GM12878 (cell line): Measurements from ENCODE around the gene HBP1. TPM values are rescaled to one million over a fixed set of nuclear protein-coding genes. Genes with fewer than 3 reads are reported as not detected.

Experiments used
- ATAC-seq: fragments of 200-7000 bp; cut with Tn5 transposase; 3 replicates; pipeline ENCODE4 v1.9.1; 2020; ENCODE audit warnings: mild to moderate bottlenecking, moderate library complexity
- BruUV-seq: library from RNA; stranded (reverse); fragments of 400-500 nt; replicated peaks from 2 replicates; lab custom pipeline; 2021; lab: Mats Ljungman, UMichigan
- CTCF ChIA-PET: fragments of 300-600 bp; sonication (Branson Sonifier 250); formaldehyde crosslinking; extraction: SDS; loops from one replicate; lab custom pipeline; 2021; ENCODE audit warnings: inconsistent platforms; lab: Yijun Ruan, JAX
- POLR2A ChIA-PET: fragments of 350-600 bp; formaldehyde crosslinking; extraction: SDS; loops from one replicate; lab custom pipeline; 2021; ENCODE audit warnings: inconsistent platforms; lab: Charles Lee
- RAD21 ChIA-PET: fragments of 300-600 bp; sonication (Branson Sonifier 250); formaldehyde crosslinking; loops from one replicate; lab custom pipeline; 2023; ENCODE audit warnings: antibody characterized with exemption; ENCODE audit not compliant: unreplicated experiment; lab: Charles Lee
- SMC1A ChIA-PET: fragments of 300-600 bp; sonication (Branson Sonifier 250); formaldehyde crosslinking; loops from one replicate; lab custom pipeline; 2023; ENCODE audit not compliant: unreplicated experiment, uncharacterized antibody; lab: Charles Lee
- DNase-seq: peaks from one replicate; pipeline ENCODE4 v3.0.0-alpha.2; 2011; ENCODE audit warnings: low read depth, low spot score
- FAIRE-seq: peaks from 3 replicates; lab custom pipeline; 2011; peaks lifted over from hg19 to GRCh38; lab: Jason Lieb, UNC
- H2AFZ ChIP-seq: 2 replicates; pipeline ENCODE4 v1.6.0; 2011; ENCODE audit warnings: low read depth, low read length, control low read depth; ENCODE audit not compliant: control insufficient read depth
- H3K27ac ChIP-seq: 2 replicates; pipeline ENCODE4 v1.5.1; 2011; ENCODE audit warnings: control low read depth; ENCODE audit not compliant: control insufficient read depth, insufficient read depth
- H3K27me3 ChIP-seq, 2 experiments: replicated peaks in 1 of 2; 2 replicates each; pipeline versions ENCODE4 v1.6.0 to v1.6.1; 2011; ENCODE audit warnings: low read length in 1 of 2; ENCODE audit not compliant: control insufficient read depth in 2 of 2, insufficient read depth in 2 of 2
- H3K36me3 ChIP-seq, 2 experiments: 2 replicates each; pipeline ENCODE4 v1.5.1; 2011; ENCODE audit warnings: low read length in 1 of 2; ENCODE audit not compliant: control insufficient read depth in 2 of 2, insufficient read depth in 2 of 2
- H3K4me1 ChIP-seq: 2 replicates; pipeline ENCODE4 v1.6.1; 2011; ENCODE audit warnings: mild to moderate bottlenecking, low read length, moderate library complexity, mixed read lengths; ENCODE audit not compliant: control insufficient read depth, insufficient read depth
- H3K4me2 ChIP-seq: 2 replicates; pipeline ENCODE4 v1.6.0; 2011; ENCODE audit warnings: control low read depth; ENCODE audit not compliant: control insufficient read depth, insufficient read depth
- H3K4me3 ChIP-seq: fragments of 200-600 bp; sonication (generic); 2 replicates; pipeline ENCODE4 v1.5.1; 2016
- H3K79me2 ChIP-seq: 2 replicates; pipeline ENCODE4 v1.6.0; 2011; ENCODE audit warnings: low read length; ENCODE audit not compliant: control insufficient read depth, insufficient read depth
- H3K9ac ChIP-seq: 2 replicates; pipeline ENCODE4 v1.8.0; 2011; ENCODE audit warnings: low read length, control low read depth, mixed read lengths; ENCODE audit not compliant: control insufficient read depth, insufficient read depth
- H3K9me3 ChIP-seq: replicated peaks from 3 replicates; pipeline ENCODE4 v1.5.1; 2011; ENCODE audit warnings: mild to moderate bottlenecking, low read length; ENCODE audit not compliant: control insufficient read depth, insufficient read depth
- H4K20me1 ChIP-seq: 2 replicates; pipeline ENCODE4 v1.6.0; 2011; ENCODE audit not compliant: control insufficient read depth, insufficient read depth
- ATF7 ChIP-seq: fragments of 450-650 bp; IDR thresholded peaks from 2 replicates; pipeline ENCODE4 v1.6.1; 2016; ENCODE audit warnings: low read depth, mild to moderate bottlenecking
- BCL11A ChIP-seq: IDR thresholded peaks from 2 replicates; pipeline ENCODE4 v1.6.1; 2011; ENCODE audit warnings: low read depth, low read length
- CBX3 ChIP-seq: fragments of 200-600 bp; sonication (generic); IDR thresholded peaks from 2 replicates; pipeline ENCODE4 v1.6.1; 2016; ENCODE audit warnings: low read depth, borderline replicate concordance
- CHD1 ChIP-seq: IDR thresholded peaks from 2 replicates; pipeline ENCODE4 v1.6.1; 2012; ENCODE audit warnings: low read depth, low read length, improper control_type of control experiment
- CREB1 ChIP-seq: IDR thresholded peaks from 2 replicates; pipeline ENCODE4 v1.6.1; 2012; ENCODE audit warnings: low read depth, mild to moderate bottlenecking, inconsistent platforms
- IKZF1 ChIP-seq: fragments of 450-650 bp; conservative IDR thresholded peaks from 2 replicates; pipeline ENCODE4 v1.6.1; 2017; ENCODE audit warnings: antibody characterized with exemption, mild to moderate bottlenecking
- IRF4 ChIP-seq: IDR thresholded peaks from 2 replicates; pipeline ENCODE4 v1.6.1; 2011; ENCODE audit warnings: low read depth, low read length
- MEF2A ChIP-seq: IDR thresholded peaks from 2 replicates; pipeline ENCODE4 v1.6.1; 2011; ENCODE audit warnings: low read depth, mild to moderate bottlenecking, low read length, moderate library complexity; ENCODE audit not compliant: insufficient read depth
- NFXL1 ChIP-seq: fragments of 450-650 bp; IDR thresholded peaks from 2 replicates; pipeline ENCODE4 v1.6.1; 2017; ENCODE audit warnings: antibody characterized with exemption, mild to moderate bottlenecking, borderline replicate concordance
- NFYB ChIP-seq: IDR thresholded peaks from 2 replicates; pipeline ENCODE4 v1.6.1; 2011; ENCODE audit warnings: low read depth, mild to moderate bottlenecking, low read length, improper control_type of control experiment, moderate library complexity; ENCODE audit not compliant: insufficient read depth
- NR2C2 ChIP-seq: IDR thresholded peaks from 2 replicates; pipeline ENCODE4 v1.6.1; 2011; ENCODE audit warnings: borderline replicate concordance, low read depth; ENCODE audit not compliant: control insufficient read depth, insufficient read length
- NR2F1 ChIP-seq: fragments of 450-650 bp; conservative IDR thresholded peaks from 2 replicates; pipeline ENCODE4 v1.6.1; 2017; ENCODE audit warnings: mild to moderate bottlenecking
- POLR2AphosphoS5 ChIP-seq: IDR thresholded peaks from 2 replicates; pipeline ENCODE4 v1.6.1; 2011; ENCODE audit warnings: mild to moderate bottlenecking, low read length, inconsistent platforms
- RB1 ChIP-seq: fragments of 450-650 bp; formaldehyde crosslinking; IDR thresholded peaks from 2 replicates; pipeline ENCODE4 v1.6.1; 2017; ENCODE audit warnings: mild to moderate bottlenecking, borderline replicate concordance
- SP1 ChIP-seq: IDR thresholded peaks from one replicate; pipeline ENCODE4 v1.6.1; 2011; ENCODE audit warnings: low read depth, low read length
- SUZ12 ChIP-seq: fragments of 200-600 bp; sonication (generic); IDR thresholded peaks from one replicate; pipeline ENCODE4 v1.6.1; 2018; ENCODE audit warnings: antibody characterized with exemption, mild to moderate bottlenecking; ENCODE audit not compliant: unreplicated experiment
- TCF3 ChIP-seq: IDR thresholded peaks from 2 replicates; pipeline ENCODE4 v1.6.1; 2012; ENCODE audit warnings: low read depth, mild to moderate bottlenecking, low read length, borderline replicate concordance; ENCODE audit not compliant: insufficient read depth
- USF1 ChIP-seq: IDR thresholded peaks from 2 replicates; pipeline ENCODE4 v1.6.1; 2011; ENCODE audit warnings: borderline replicate concordance, low read depth, mild to moderate bottlenecking, moderate library complexity, mixed read lengths, low read length; ENCODE audit not compliant: insufficient read depth; ENCODE audit errors: extremely low read length
- YBX1 ChIP-seq: fragments of 450-650 bp; IDR thresholded peaks from 2 replicates; pipeline ENCODE4 v1.6.1; 2016; ENCODE audit warnings: antibody characterized with exemption
- ZNF384 ChIP-seq: IDR thresholded peaks from 2 replicates; pipeline ENCODE4 v1.6.1; 2012; ENCODE audit warnings: low read depth, mild to moderate bottlenecking, low read length, improper control_type of control experiment, borderline replicate concordance
- ZNF687 ChIP-seq: fragments of 450-650 bp; IDR thresholded peaks from 2 replicates; pipeline ENCODE4 v1.6.1; 2017; ENCODE audit warnings: mild to moderate bottlenecking, moderate library complexity
- WGBS: methylation state at CpG from one replicate; pipeline ENCODE4 v1.1.6; 2016; ENCODE audit warnings: low lambda C conversion rate; ENCODE audit not compliant: insufficient replicate concordance, insufficient coverage; ENCODE audit errors: missing lambda C conversion rate; 5-methylcytosine and 5-hydroxymethylcytosine counted together
- in situ Hi-C: fragments of 300-500 bp; cut with MboI; formaldehyde crosslinking; loops from 9 replicates; pipeline ENCODE4 v1.14.3; 2018; ENCODE audit warnings: mixed read lengths
- intact Hi-C: fragments of 100-400 bp; cut with micrococcal nuclease; formaldehyde crosslinking; loops from one replicate; pipeline ENCODE4 v1.14.2; 2022; ENCODE audit not compliant: unreplicated experiment
- polyA plus RNA-seq, 11 experiments: library from polyadenylated mRNA; depleted of rRNA in 4 of 11; unstranded in 6 of 11; stranded (reverse) in 5 of 11; fragments of >200 nt; fragmentation: Nextera tagmentation in 4 of 11; fragmentation: Illumina TruSeq in 1 of 11; extraction: Ambion mirVana in 4 of 11; extraction: Trizol in 1 of 11; gene quantifications; 1 replicate in 1 of 11; 2 replicates in 10 of 11; pipeline versions ENCODE4 v1.2.1 to v1.2.3, GENCODE V29; 2011 to 2016; ENCODE audit warnings: inconsistent platforms in 2 of 11, missing spikeins in 2 of 11, low read depth in 1 of 11
- total RNA-seq, 4 experiments: library from RNA; depleted of rRNA in 3 of 4; stranded (reverse); fragments of >200 nt in 3 of 4; fragmentation: Illumina TruSeq in 1 of 4; extraction: Trizol in 1 of 4; gene quantifications; 2 replicates each; pipeline versions ENCODE4 v1.2.1 to v1.2.3, GENCODE V29; 2013 to 2021

The HBP1 gene
- total and polyA plus RNA-seq, 10 of the 15 experiments (the other 5 are each of a cell fraction or from before 2014, with no cell fraction given) = 5.8 to 30.9 (median 9.4) TPM

- TF ChIP-seq ZNF687 = no peak
- no peak for TF ChIP-seq NR2F1
- no peak for TF ChIP-seq NFYB
- no peak for TF ChIP-seq POLR2AphosphoS5
- no peak for TF ChIP-seq SUZ12
- no peak for TF ChIP-seq TCF3
Measured at GRCh38 chr7:107162475-107162874, 6.3 kb upstream of the HBP1 start (continued).

GRCh38 chr7:107164092-107164491 lies 4.7 kb upstream of the HBP1 start:
- no TSS peak for BruUV-seq
- POLR2A ChIA-PET = no interaction called here
- Histone ChIP-seq H3K79me2 (no peaks in the 10 kb centered on the region; the same call in none of the 2 replicates), H3K9ac (no peak overlapping the region), H3K36me3 (no peaks in the 10 kb centered on the region), H2AFZ (no peak overlapping the region), H3K9me3 (no peaks in the 10 kb centered on the region), H3K27me3 (no peaks in the 10 kb centered on the region), H3K4me1 (no peaks in the 10 kb centered on the region), H3K27ac (no peak overlapping the region), H3K4me2 (no peak overlapping the region), H3K4me3 (no peak overlapping the region), H4K20me1 (no peaks in the 10 kb centered on the region)
- intact Hi-C loops (no loop called here), in situ Hi-C loops (no loop called here)
- RAD21 ChIA-PET = interaction anchor here (0.7 kb wide), 1 partner anchor 26 kb away, joined by 3 read pairs; no protein-coding TSS in a partner anchor
- CTCF ChIA-PET = interaction anchor here (0.7 to 1.4 kb wide), 2 partner anchors 26 to 112 kb away, joined by 3 read pairs; no protein-coding TSS in a partner anchor
- 50% methylated on average over 2 of the region's 2 CpGs for WGBS
- ATAC-seq (no peak), FAIRE-seq (no peak), DNase-seq (no peak)
- TF ChIP-seq CREB1 (no peak), NR2C2 (no peak), NFXL1 (no peak), USF1 (no peak), SP1 (no peak), IKZF1 (no peak), ZNF384 (no peak), ATF7 (no peak), RB1 (no peak), CHD1 (no peak), MEF2A (no peak), YBX1 (no peak), NR2F1 (no peak), IRF4 (no peak), CBX3 (no peak), BCL11A (no peak), NFYB (no peak)
- SMC1A ChIA-PET = interaction anchor here (0.6 to 6.8 kb wide), 4 partner anchors 10 to 210 kb away, joined by 3 to 51 read pairs (median 5); no protein-coding TSS in a partner anchor
